Measurements from ENCODE around the gene NAALADL2. TPM values are rescaled to one million over a fixed set of nuclear protein-coding genes. Genes with fewer than 3 reads are reported as not detected.

Gene NAALADL2
- total RNA-seq, 1 experiment from 2014 or later: 1.6 TPM

DNA sequence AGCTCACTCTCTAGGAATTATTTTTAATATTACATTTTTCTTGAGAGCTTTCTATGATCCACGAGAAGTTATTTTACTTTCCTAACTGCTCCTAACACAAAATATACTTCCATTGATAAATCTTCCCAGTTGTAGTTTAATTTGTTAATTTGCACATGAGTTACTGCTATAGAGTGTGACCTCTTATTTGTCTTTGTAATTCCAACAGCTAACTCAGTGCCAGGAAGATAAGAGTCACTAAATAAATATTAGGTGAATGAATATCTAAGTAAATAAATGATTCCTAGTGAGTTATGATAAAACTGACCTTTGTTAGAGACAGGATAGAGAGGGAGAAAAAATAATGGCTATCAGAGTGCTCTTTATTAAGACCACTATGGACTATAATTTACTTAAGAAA, 319.9 kb downstream of the NAALADL2 start:
- WGBS (ENCODE audit: extremely low coverage, insufficient read length, low lambda C conversion rate): no CpG with 5 or more reads among the region's 1 CpG
- no peaks in the 10 kb centered on the region for H3K36me3 Mint-ChIP-seq (ENCODE audit: insufficient read depth in 1 of 3, low read depth in 3 of 3)
- no peak overlapping the region for H3K18ac ChIP-seq (ENCODE audit: insufficient read length, low read depth, low read length)

More for the DNA sequence above, 319.9 kb downstream of the NAALADL2 start:
- H3K9me3 ChIP-seq (ENCODE audit: control insufficient read depth, low read depth, low read length): no peaks in the 10 kb centered on the region
- no peak overlapping the region for H3K27ac ChIP-seq (ENCODE audit: insufficient read length, low read depth, low read length)
- H3K56ac ChIP-seq (ENCODE audit: insufficient read length, low read depth, low read length): no peak overlapping the region
- no peak overlapping the region for H4K91ac ChIP-seq (ENCODE audit: insufficient read length, low read depth, low read length)
- no peak overlapping the region for H3K27ac Mint-ChIP-seq
- H4K5ac ChIP-seq (ENCODE audit: insufficient read length, low read depth, low read length): no peak overlapping the region
- no peaks in the 10 kb centered on the region for H3K9me3 Mint-ChIP-seq
- no peaks in the 10 kb centered on the region for H3K4me1 ChIP-seq (ENCODE audit: insufficient read depth, low read length)
- H2AFZ ChIP-seq (ENCODE audit: low read length): no peak overlapping the region
- no peak overlapping the region for H3T11ph ChIP-seq (ENCODE audit: low read length)
- no peak overlapping the region for H2BK15ac ChIP-seq (ENCODE audit: low read depth, low read length)
- H2BK20ac ChIP-seq (ENCODE audit: low read depth, low read length, poor library complexity, severe bottlenecking): no peak overlapping the region
- peaks cover 0 to 3% of the 10 kb centered on the region in 2 experiments; a peak in 2 of 4 replicates for H3K4me1 Mint-ChIP-seq
- no peak overlapping the region for H3K23ac ChIP-seq (ENCODE audit: insufficient read length, low read depth, low read length)
- H3K4ac ChIP-seq (ENCODE audit: low read depth, low read length): no peak overlapping the region
- no peak for DNase-seq
- H3K9ac ChIP-seq (ENCODE audit: extremely low read depth, insufficient read length, low read length): no peak overlapping the region
- TF ChIP-seq, protein P1, sequence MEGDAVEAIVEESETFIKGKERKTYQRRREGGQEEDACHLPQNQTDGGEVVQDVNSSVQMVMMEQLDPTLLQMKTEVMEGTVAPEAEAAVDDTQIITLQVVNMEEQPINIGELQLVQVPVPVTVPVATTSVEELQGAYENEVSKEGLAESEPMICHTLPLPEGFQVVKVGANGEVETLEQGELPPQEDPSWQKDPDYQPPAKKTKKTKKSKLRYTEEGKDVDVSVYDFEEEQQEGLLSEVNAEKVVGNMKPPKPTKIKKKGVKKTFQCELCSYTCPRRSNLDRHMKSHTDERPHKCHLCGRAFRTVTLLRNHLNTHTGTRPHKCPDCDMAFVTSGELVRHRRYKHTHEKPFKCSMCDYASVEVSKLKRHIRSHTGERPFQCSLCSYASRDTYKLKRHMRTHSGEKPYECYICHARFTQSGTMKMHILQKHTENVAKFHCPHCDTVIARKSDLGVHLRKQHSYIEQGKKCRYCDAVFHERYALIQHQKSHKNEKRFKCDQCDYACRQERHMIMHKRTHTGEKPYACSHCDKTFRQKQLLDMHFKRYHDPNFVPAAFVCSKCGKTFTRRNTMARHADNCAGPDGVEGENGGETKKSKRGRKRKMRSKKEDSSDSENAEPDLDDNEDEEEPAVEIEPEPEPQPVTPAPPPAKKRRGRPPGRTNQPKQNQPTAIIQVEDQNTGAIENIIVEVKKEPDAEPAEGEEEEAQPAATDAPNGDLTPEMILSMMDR (conservative IDR thresholded peaks at IDR 0.05): no peak
- no peak overlapping the region for H2BK12ac ChIP-seq (ENCODE audit: insufficient read length, low read depth, low read length)
- no peak overlapping the region for H3K4me2 ChIP-seq (ENCODE audit: insufficient read depth, insufficient read length, low read length)
- no peaks in the 10 kb centered on the region for H3K27me3 ChIP-seq (ENCODE audit: insufficient read depth, low read length)
- H2BK120ac ChIP-seq (ENCODE audit: low read depth, low read length, poor library complexity, severe bottlenecking): no peak overlapping the region
- no peak overlapping the region for H2AK5ac ChIP-seq (ENCODE audit: insufficient read length, low read length)
- H3K23me2 ChIP-seq (ENCODE audit: insufficient read length, low read depth, low read length, poor library complexity, severe bottlenecking): no peaks in the 10 kb centered on the region
- H4K8ac ChIP-seq (replicated peaks; ENCODE audit: insufficient read length, low read depth, low read length): no peak overlapping the region
- H3K14ac ChIP-seq (ENCODE audit: insufficient read depth, low read length): no peak overlapping the region
- no peak overlapping the region for H3K4me3 Mint-ChIP-seq
- H3K79me2 ChIP-seq (ENCODE audit: insufficient read depth, low read length): no peaks in the 10 kb centered on the region
- no peaks in the 10 kb centered on the region for H4K20me1 ChIP-seq (ENCODE audit: control insufficient read depth, insufficient read depth, insufficient read length)
- H2BK5ac ChIP-seq (ENCODE audit: insufficient read length, low read length): no peak overlapping the region
- H3K79me1 ChIP-seq (ENCODE audit: insufficient read depth, low read depth, low read length, poor library complexity, severe bottlenecking): no peaks in the 10 kb centered on the region
- no peaks in the 10 kb centered on the region for H3K27me3 Mint-ChIP-seq (ENCODE audit: low read depth)

All from H9 (cell line).